SK-N-SH (cell line): ENCODE measurements around the gene DLG4. TPM values are rescaled to one million over a fixed set of nuclear protein-coding genes. Genes with fewer than 3 reads are reported as not detected.

ENCODE experiments used
- CTCF ChIA-PET: fragments of 300-600, 350-600 bp; formaldehyde crosslinking; extraction: SDS; loops from one replicate; lab custom pipeline; 2021; lab: Yijun Ruan, JAX
- POLR2A ChIA-PET: fragments of 350-600 bp; sonication (Branson Sonifier 250); formaldehyde crosslinking; extraction: SDS; loops from one replicate; lab custom pipeline; 2020; ENCODE audit warnings: antibody characterized with exemption, inconsistent platforms; lab: Yijun Ruan, JAX
- DNase-seq: peaks from one replicate; pipeline ENCODE4 v3.0.0; 2012
- H2AFZ ChIP-seq: fragments of 200-600 bp; sonication (generic); 2 replicates; pipeline ENCODE4 v1.8.1; 2016; ENCODE audit warnings: antibody characterized with exemption, mild to moderate bottlenecking, low read depth
- H3F3A ChIP-seq: fragments of 200-600 bp; sonication (generic); replicated peaks from 2 replicates; pipeline ENCODE3; 2016; ENCODE audit warnings: antibody characterized with exemption, mild to moderate bottlenecking; ENCODE audit not compliant: insufficient read depth
- H3K27ac ChIP-seq, 2 experiments: fragments of 200-500 bp in 1 of 2; fragments of 200-600 bp in 1 of 2; sonication (Bioruptor generic) in 1 of 2; sonication (generic), shearing (Covaris generic) in 1 of 2; 2 replicates each; pipeline versions ENCODE4 v1.5.1 to v1.6.1; 2014 to 2016; ENCODE audit warnings: low read depth in 2 of 2, inconsistent platforms in 1 of 2, low read length in 1 of 2, mild to moderate bottlenecking in 1 of 2, mixed read lengths in 1 of 2
- H3K27me3 ChIP-seq: fragments of 200-600 bp; sonication (generic), shearing (Covaris generic); 2 replicates; pipeline ENCODE4 v1.6.1; 2016; ENCODE audit warnings: mixed run types; ENCODE audit not compliant: insufficient read depth
- H3K36me3 ChIP-seq, 2 experiments: fragments of 200-500 bp in 1 of 2; fragments of 200-600 bp in 1 of 2; sonication (Bioruptor generic) in 1 of 2; sonication (generic) in 1 of 2; replicated peaks in 1 of 2; 2 replicates each; pipeline versions ENCODE3 to v1.5.1; 2014 to 2016; ENCODE audit warnings: low read length in 1 of 2, mild to moderate bottlenecking in 1 of 2; ENCODE audit not compliant: insufficient read depth in 2 of 2, control insufficient read depth in 1 of 2
- H3K4me1 ChIP-seq, 2 experiments: fragments of 200-500 bp in 1 of 2; fragments of 200-600 bp in 1 of 2; sonication (Bioruptor generic) in 1 of 2; sonication (generic), shearing (Covaris generic) in 1 of 2; 2 replicates each; pipeline versions ENCODE4 v1.5.1 to v1.6.1; 2014 to 2016; ENCODE audit warnings: low read depth in 1 of 2, low read length in 1 of 2, mixed run types in 1 of 2; ENCODE audit not compliant: insufficient read depth in 2 of 2, control insufficient read depth in 1 of 2
- H3K4me2 ChIP-seq: fragments of 200-600 bp; sonication (generic), shearing (Covaris generic); 2 replicates; pipeline ENCODE4 v1.6.1; 2017; ENCODE audit warnings: mixed run types
- H3K4me3 ChIP-seq, 2 experiments: fragments of 200-500 bp in 1 of 2; fragments of 200-600 bp in 1 of 2; sonication (Bioruptor generic) in 1 of 2; sonication (generic), shearing (Covaris generic) in 1 of 2; 2 replicates each; pipeline versions ENCODE4 v1.5.1 to v1.8.1; 2014 to 2016; ENCODE audit warnings: low read depth in 2 of 2, inconsistent platforms in 1 of 2, low read length in 1 of 2, mild to moderate bottlenecking in 1 of 2, mixed read lengths in 1 of 2, moderate library complexity in 1 of 2
- H3K79me2 ChIP-seq: fragments of 200-600 bp; sonication (generic); 2 replicates; pipeline ENCODE4 v1.8.1; 2017; ENCODE audit warnings: mild to moderate bottlenecking; ENCODE audit not compliant: insufficient read depth
- H3K9ac ChIP-seq: fragments of 200-600 bp; sonication (generic); 2 replicates; pipeline ENCODE4 v1.6.1; 2017; ENCODE audit warnings: mixed run types
- H3K9me2 ChIP-seq: fragments of 200-600 bp; sonication (generic); 2 replicates; pipeline ENCODE4 v1.6.1; 2017; ENCODE audit warnings: mixed run types
- H3K9me3 ChIP-seq: fragments of 200-600 bp; sonication (generic); 2 replicates; pipeline ENCODE4 v1.6.1; 2017; ENCODE audit warnings: mixed run types, mild to moderate bottlenecking, moderate library complexity
- H4K20me1 ChIP-seq: fragments of 200-600 bp; sonication (generic); 2 replicates; pipeline ENCODE4 v1.6.1; 2017; ENCODE audit warnings: mild to moderate bottlenecking, mixed run types; ENCODE audit not compliant: insufficient read depth
- CHD2 ChIP-seq: fragments of 150-350 bp; IDR thresholded peaks from 2 replicates; pipeline ENCODE4 v1.6.1; 2018; ENCODE audit warnings: low read length; ENCODE audit not compliant: partially characterized antibody
- ELF1 ChIP-seq: IDR thresholded peaks from 2 replicates; pipeline ENCODE4 v1.4.0; 2012
- FOXJ3 ChIP-seq: sonication (generic); formaldehyde crosslinking; IDR thresholded peaks from 2 replicates; pipeline ENCODE4 v1.5.1; 2020; ENCODE audit warnings: mild to moderate bottlenecking, missing genetic modification reagents
- GABPA ChIP-seq: IDR thresholded peaks from 2 replicates; pipeline ENCODE4 v1.4.0; 2012; ENCODE audit warnings: low read depth, mild to moderate bottlenecking
- GATA2 ChIP-seq: sonication (generic); formaldehyde crosslinking; IDR thresholded peaks from 2 replicates; pipeline ENCODE4 v1.5.0; 2020; ENCODE audit warnings: mild to moderate bottlenecking, missing genetic modification reagents
- MEF2A ChIP-seq: IDR thresholded peaks from 2 replicates; pipeline ENCODE4 v1.4.0; 2012; ENCODE audit warnings: low read depth, borderline replicate concordance
- MXI1 ChIP-seq: IDR thresholded peaks from 2 replicates; pipeline ENCODE4 v1.6.1; 2012; ENCODE audit warnings: mild to moderate bottlenecking, low read depth, low read length, improper control_type of control experiment
- RCOR1 ChIP-seq: fragments of 150-350 bp; IDR thresholded peaks from 2 replicates; pipeline ENCODE4 v1.6.1; 2017; ENCODE audit warnings: antibody characterized with exemption, low read length
- RFX5 ChIP-seq: IDR thresholded peaks from 2 replicates; pipeline ENCODE4 v1.6.1; 2012; ENCODE audit warnings: mild to moderate bottlenecking, improper control_type of control experiment, low read length
- RXRA ChIP-seq: IDR thresholded peaks from 2 replicates; pipeline ENCODE4 v1.4.0; 2012; ENCODE audit warnings: low read depth, mild to moderate bottlenecking, borderline replicate concordance
- TAF1 ChIP-seq: IDR thresholded peaks from 2 replicates; pipeline ENCODE4 v1.6.1; 2012; ENCODE audit warnings: low read depth, mild to moderate bottlenecking, low read length, moderate library complexity, borderline replicate concordance
- TEAD4 ChIP-seq: IDR thresholded peaks from 2 replicates; pipeline ENCODE4 v1.4.0; 2012; ENCODE audit warnings: mild to moderate bottlenecking, borderline replicate concordance; ENCODE audit not compliant: insufficient read depth
- YY1 ChIP-seq: IDR thresholded peaks from 2 replicates; pipeline ENCODE4 v1.4.0; 2012; ENCODE audit warnings: low read depth, mild to moderate bottlenecking
- WGBS: methylation state at CpG from one replicate; pipeline ENCODE4 v1.1.6; 2017; ENCODE audit warnings: low lambda C conversion rate; 5-methylcytosine and 5-hydroxymethylcytosine counted together
- polyA plus RNA-seq, 3 experiments: library from polyadenylated mRNA; depleted of rRNA; stranded (reverse); fragments of >200 nt; gene quantifications; 2 replicates each; pipeline ENCODE4 v1.2.3, GENCODE V29; 2012
- TF ChIP-seq, protein P1 (sequence below): IDR thresholded peaks from 2 replicates; pipeline ENCODE4; 2012
- TF ChIP-seq, protein P2 (sequence below): fragments of 150-350 bp; IDR thresholded peaks from 2 replicates; pipeline ENCODE4 v1.6.1; 2016; ENCODE audit warnings: mild to moderate bottlenecking, low read depth, low read length
- TF ChIP-seq, protein P3 (sequence below): IDR thresholded peaks from 2 replicates; pipeline ENCODE4 v1.4.0; 2012; ENCODE audit warnings: low read depth, borderline replicate concordance

The DLG4 gene
- polyA plus RNA-seq, 1 of the 3 experiments (the other 2 are of a cell fraction), result 30.5 TPM

DNA sequence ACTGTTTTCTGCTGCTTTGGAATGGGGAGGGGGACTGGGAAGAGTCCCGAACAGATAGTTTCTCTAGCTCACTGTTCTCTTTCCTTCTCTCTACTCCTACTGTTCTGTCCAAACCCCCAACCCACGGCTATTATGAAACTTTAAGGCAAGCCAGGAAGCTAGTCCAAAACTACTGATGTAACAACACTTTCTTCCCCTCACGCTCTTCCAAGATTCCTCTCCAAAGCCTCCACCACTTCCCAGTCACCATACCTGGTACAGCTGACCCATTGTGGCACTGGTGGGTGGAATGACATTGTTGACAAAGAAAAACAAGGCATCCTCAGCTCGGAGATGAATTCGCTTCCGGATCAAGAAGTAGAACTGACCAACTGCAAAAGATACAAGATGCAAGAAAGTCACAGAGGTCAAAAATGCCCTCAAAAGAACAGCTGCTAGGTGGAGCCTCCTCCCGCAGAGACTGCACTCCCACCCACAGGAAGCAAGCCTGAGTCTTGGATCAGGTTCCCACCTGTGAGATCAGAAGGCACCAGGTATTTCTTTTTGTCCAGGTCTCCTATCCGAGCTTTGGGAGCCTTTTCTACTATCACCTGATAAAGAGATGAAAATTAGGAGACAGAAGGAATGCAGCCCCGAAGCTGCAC is 21.6 kb upstream of the DLG4 start:
- peak overlapping the region; percentile 79 for H3K4me2 ChIP-seq
- H4K20me1 ChIP-seq, result peaks cover 7% of the 10 kb centered on the region; the same call in 1 of the 2 replicates
- peaks cover 28 to 46% of the 10 kb centered on the region in 2 experiments for H3K36me3 ChIP-seq
- no peaks in the 10 kb centered on the region for H3K9me3 ChIP-seq
- H3F3A ChIP-seq, result peaks cover 55% of the 10 kb centered on the region
- no peaks in the 10 kb centered on the region for H3K9me2 ChIP-seq
- ChIA-PET POLR2A (interaction anchor here (1.0 to 1.5 kb wide), 2 partner anchors 22 to 88 kb away, joined by 3 read pairs; partner anchors contain the start of genes ACADVL and DLG4), CTCF (interaction anchor here (0.8 to 5.6 kb wide), 5 partner anchors 10 to 196 kb away, joined by 3 to 35 read pairs (median 3); partner anchors contain the start of genes ACADVL, CTDNEP1, DLG4 and ELP5)
- no peak for TF ChIP-seq YY1
- TF ChIP-seq RFX5, result no peak
- peak overlapping the region; percentile 97 for H3K9ac ChIP-seq
- H3K79me2 ChIP-seq, result peaks cover 57% of the 10 kb centered on the region
- H3K27me3 ChIP-seq, result no peaks in the 10 kb centered on the region
- peak overlapping the region; percentile 80 to 98 for H3K4me3 ChIP-seq
- WGBS, result 25% methylated on average over 9 of the region's 9 CpGs
- no peak for DNase-seq
- H3K27ac ChIP-seq, result peak overlapping the region; percentile 88 to 99
- peaks cover 21 to 28% of the 10 kb centered on the region in 2 experiments for H3K4me1 ChIP-seq
- H2AFZ ChIP-seq, result no peak overlapping the region

DNA sequence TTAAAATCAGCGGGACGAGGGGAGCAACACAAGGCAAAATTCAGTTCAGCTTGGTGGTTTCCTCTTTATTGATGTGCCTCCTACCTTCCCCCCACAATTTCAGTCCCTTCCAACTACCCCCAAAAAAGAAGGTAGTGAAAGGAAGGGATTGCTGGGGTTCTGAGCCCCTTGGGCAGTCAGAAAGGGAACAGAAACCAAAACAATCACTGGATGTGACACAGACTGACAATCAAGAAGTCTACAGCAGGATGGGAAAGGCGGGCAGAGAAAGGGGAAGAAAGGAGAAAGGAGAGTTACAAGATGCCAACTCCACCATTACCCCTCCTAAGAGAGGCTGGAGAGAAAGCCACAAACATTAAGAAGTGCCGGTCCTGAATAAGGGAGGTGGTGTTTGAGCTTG is 20.7 kb upstream of the DLG4 start:
- no peaks in the 10 kb centered on the region for H3K9me2 ChIP-seq
- H3K4me3 ChIP-seq, result peak overlapping the region; percentile 36 to 80; a peak in 3 of 4 replicates
- POLR2A ChIA-PET, result interaction anchor here (1.0 to 1.6 kb wide), 4 partner anchors 9 to 89 kb away, joined by 3 to 7 read pairs (median 3); partner anchors contain the start of genes ACADVL, CTDNEP1, DLG4 and ELP5
- peak overlapping the region; percentile 97; the same call in 1 of the 2 replicates for H3K9ac ChIP-seq
- no peaks in the 10 kb centered on the region for H3K9me3 ChIP-seq
- peaks cover 28 to 46% of the 10 kb centered on the region in 2 experiments for H3K36me3 ChIP-seq
- TF ChIP-seq, protein P1, sequence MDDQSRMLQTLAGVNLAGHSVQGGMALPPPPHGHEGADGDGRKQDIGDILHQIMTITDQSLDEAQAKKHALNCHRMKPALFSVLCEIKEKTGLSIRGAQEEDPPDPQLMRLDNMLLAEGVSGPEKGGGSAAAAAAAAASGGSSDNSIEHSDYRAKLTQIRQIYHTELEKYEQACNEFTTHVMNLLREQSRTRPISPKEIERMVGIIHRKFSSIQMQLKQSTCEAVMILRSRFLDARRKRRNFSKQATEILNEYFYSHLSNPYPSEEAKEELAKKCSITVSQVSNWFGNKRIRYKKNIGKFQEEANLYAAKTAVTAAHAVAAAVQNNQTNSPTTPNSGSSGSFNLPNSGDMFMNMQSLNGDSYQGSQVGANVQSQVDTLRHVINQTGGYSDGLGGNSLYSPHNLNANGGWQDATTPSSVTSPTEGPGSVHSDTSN, result no peak
- TF ChIP-seq GATA2 (CRISPR knock-in tag) (no peak), RFX5 (no peak), GABPA (no peak), ELF1 (no peak), MEF2A (no peak), RXRA (no peak), FOXJ3 (CRISPR knock-in tag) (no peak), CHD2 (no peak), TEAD4 (no peak), RCOR1 (no peak), MXI1 (no peak), TAF1 (no peak)
- TF ChIP-seq, protein P2, sequence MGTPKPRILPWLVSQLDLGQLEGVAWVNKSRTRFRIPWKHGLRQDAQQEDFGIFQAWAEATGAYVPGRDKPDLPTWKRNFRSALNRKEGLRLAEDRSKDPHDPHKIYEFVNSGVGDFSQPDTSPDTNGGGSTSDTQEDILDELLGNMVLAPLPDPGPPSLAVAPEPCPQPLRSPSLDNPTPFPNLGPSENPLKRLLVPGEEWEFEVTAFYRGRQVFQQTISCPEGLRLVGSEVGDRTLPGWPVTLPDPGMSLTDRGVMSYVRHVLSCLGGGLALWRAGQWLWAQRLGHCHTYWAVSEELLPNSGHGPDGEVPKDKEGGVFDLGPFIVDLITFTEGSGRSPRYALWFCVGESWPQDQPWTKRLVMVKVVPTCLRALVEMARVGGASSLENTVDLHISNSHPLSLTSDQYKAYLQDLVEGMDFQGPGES, result no peak
- TF ChIP-seq, protein P3, sequence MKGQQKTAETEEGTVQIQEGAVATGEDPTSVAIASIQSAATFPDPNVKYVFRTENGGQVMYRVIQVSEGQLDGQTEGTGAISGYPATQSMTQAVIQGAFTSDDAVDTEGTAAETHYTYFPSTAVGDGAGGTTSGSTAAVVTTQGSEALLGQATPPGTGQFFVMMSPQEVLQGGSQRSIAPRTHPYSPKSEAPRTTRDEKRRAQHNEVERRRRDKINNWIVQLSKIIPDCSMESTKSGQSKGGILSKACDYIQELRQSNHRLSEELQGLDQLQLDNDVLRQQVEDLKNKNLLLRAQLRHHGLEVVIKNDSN, result no peak
- TF ChIP-seq, all 33 proteins: peak for 0
- CTCF ChIA-PET, result interaction anchor here (0.7 to 5.6 kb wide), 3 partner anchors 20 to 56 kb away, joined by 4 to 35 read pairs (median 26); partner anchors contain the start of genes ACADVL and DLG4
- Histone ChIP-seq H3K79me2 (peaks cover 66% of the 10 kb centered on the region), H3K4me2 (peak overlapping the region; percentile 79), H3K4me1 (peaks cover 28 to 33% of the 10 kb centered on the region in 2 experiments), H2AFZ (no peak overlapping the region), H3K27ac (peak overlapping the region; percentile 20 to 99; a peak in 3 of 4 replicates), H3K27me3 (no peaks in the 10 kb centered on the region), H4K20me1 (peaks cover 7% of the 10 kb centered on the region; the same call in 1 of the 2 replicates), H3F3A (peaks cover 59% of the 10 kb centered on the region)
- no peak for DNase-seq
- 37% methylated on average over 4 of the region's 4 CpGs for WGBS
